A673 (cell line): ENCODE data around the gene WDFY4. TPM values are rescaled to one million over a fixed set of nuclear protein-coding genes. Genes with fewer than 3 reads are reported as not detected.

Experiments
- BruUV-seq: library from RNA; stranded (reverse); fragments of 400-500 nt; replicated peaks from 2 replicates; lab custom pipeline; 2021; lab: Mats Ljungman, UMichigan
- CTCF ChIA-PET: fragments of 300-600 bp; sonication (Branson Sonifier 250); formaldehyde crosslinking; loops from one replicate; lab custom pipeline; 2022; ENCODE audit warnings: antibody characterized with exemption; lab: Charles Lee
- POLR2A ChIA-PET: fragments of 300-600 bp; sonication (Branson Sonifier 250); formaldehyde crosslinking; loops from one replicate; lab custom pipeline; 2022; ENCODE audit warnings: antibody characterized with exemption; ENCODE audit not compliant: low non-redundant PET; lab: Charles Lee
- DNase-seq: peaks from one replicate; pipeline ENCODE4 v3.0.0-alpha.2; 2015; ENCODE audit warnings: low spot score
- H3K27ac ChIP-seq: fragments of 200-600 bp; sonication (generic); 2 replicates; pipeline ENCODE4 v1.5.1; 2016; ENCODE audit warnings: mixed run types, low read depth, mild to moderate bottlenecking, mixed read lengths, antibody characterized with exemption, low read length; ENCODE audit not compliant: poor library complexity, severe bottlenecking
- H3K27me3 ChIP-seq: fragments of 200-600 bp; sonication (generic); replicated peaks from 2 replicates; pipeline ENCODE4 v1.6.1; 2017; ENCODE audit warnings: mixed run types, low read depth, mild to moderate bottlenecking, mixed read lengths, antibody characterized with exemption, low read length; ENCODE audit not compliant: insufficient read depth, poor library complexity
- H3K36me3 ChIP-seq: fragments of 200-600 bp; sonication (generic); 2 replicates; pipeline ENCODE4 v1.6.1; 2016; ENCODE audit warnings: mixed run types, mild to moderate bottlenecking, mixed read lengths, antibody characterized with exemption, low read length; ENCODE audit not compliant: insufficient read depth, poor library complexity, severe bottlenecking
- H3K4me1 ChIP-seq: fragments of 200-600 bp; sonication (generic); 2 replicates; pipeline ENCODE4 v1.6.1; 2017; ENCODE audit warnings: mixed run types, mild to moderate bottlenecking, mixed read lengths, antibody characterized with exemption, low read length; ENCODE audit not compliant: insufficient read depth, poor library complexity, severe bottlenecking
- H3K4me3 ChIP-seq: fragments of 200-600 bp; sonication (generic); 2 replicates; pipeline ENCODE4 v1.5.1; 2016; ENCODE audit warnings: low read depth, mixed run types, mild to moderate bottlenecking, mixed read lengths, low read length; ENCODE audit not compliant: poor library complexity, severe bottlenecking
- H3K9me3 ChIP-seq: fragments of 200-600 bp; sonication (generic); 2 replicates; pipeline ENCODE4 v1.6.1; 2016; ENCODE audit warnings: mixed run types, low read depth, mild to moderate bottlenecking, mixed read lengths, antibody characterized with exemption, low read length; ENCODE audit not compliant: poor library complexity, severe bottlenecking
- EZH2 ChIP-seq: fragments of 200-600 bp; sonication (generic); IDR thresholded peaks from 2 replicates; pipeline ENCODE4 v1.6.1; 2017; ENCODE audit warnings: borderline replicate concordance, low read depth, mild to moderate bottlenecking, mixed read lengths, antibody characterized with exemption, low read length; ENCODE audit not compliant: poor library complexity, severe bottlenecking
- intact Hi-C: fragments of 100-400 bp; cut with micrococcal nuclease; formaldehyde crosslinking; loops from one replicate; pipeline ENCODE4 v1.10.0; 2022; ENCODE audit not compliant: unreplicated experiment
- total RNA-seq: library from RNA; stranded (reverse); gene quantifications from 2 replicates; pipeline ENCODE4 v1.2.3, GENCODE V29; 2021
- TF ChIP-seq, protein P1 (sequence below): fragments of 300-800, 200-600 bp; sonication (generic); conservative IDR thresholded peaks from 2 replicates; pipeline ENCODE4 v1.5.1; 2017; ENCODE audit warnings: low read depth, mild to moderate bottlenecking, antibody characterized with exemption, low read length, moderate library complexity, mixed read lengths

The WDFY4 gene
- total RNA-seq, 1 experiment from 2014 or later, result not detected

DNA sequence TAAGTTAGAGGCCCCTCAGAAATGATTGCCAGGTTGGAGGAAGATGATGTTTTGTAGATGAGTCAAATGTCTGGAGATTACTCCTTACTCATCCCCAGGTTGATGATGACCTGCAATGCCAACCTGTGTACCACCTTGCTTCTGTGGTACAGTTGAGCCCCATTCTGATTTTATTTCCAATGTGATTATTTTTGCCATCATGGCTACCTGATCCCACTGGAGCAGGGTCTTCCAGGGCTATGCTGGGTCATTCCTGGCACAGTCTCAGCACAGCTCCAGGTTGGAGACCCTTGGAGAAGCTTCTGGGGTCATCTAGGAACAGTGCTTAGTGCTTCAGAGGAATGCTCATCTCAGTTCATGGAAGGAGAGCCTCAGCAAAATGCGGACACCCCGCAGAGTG, 220.6 kb downstream of the WDFY4 start:
- no peaks in the 10 kb centered on the region for H3K9me3 ChIP-seq
- no peak overlapping the region for H3K4me3 ChIP-seq
- no peaks in the 10 kb centered on the region for H3K36me3 ChIP-seq
- no peak overlapping the region for H3K27ac ChIP-seq
- CTCF ChIA-PET, result no interaction called here
- BruUV-seq, result no TSS peak
- no peak for DNase-seq
- intact Hi-C loops, result no loop called here
- TF ChIP-seq, protein P1, sequence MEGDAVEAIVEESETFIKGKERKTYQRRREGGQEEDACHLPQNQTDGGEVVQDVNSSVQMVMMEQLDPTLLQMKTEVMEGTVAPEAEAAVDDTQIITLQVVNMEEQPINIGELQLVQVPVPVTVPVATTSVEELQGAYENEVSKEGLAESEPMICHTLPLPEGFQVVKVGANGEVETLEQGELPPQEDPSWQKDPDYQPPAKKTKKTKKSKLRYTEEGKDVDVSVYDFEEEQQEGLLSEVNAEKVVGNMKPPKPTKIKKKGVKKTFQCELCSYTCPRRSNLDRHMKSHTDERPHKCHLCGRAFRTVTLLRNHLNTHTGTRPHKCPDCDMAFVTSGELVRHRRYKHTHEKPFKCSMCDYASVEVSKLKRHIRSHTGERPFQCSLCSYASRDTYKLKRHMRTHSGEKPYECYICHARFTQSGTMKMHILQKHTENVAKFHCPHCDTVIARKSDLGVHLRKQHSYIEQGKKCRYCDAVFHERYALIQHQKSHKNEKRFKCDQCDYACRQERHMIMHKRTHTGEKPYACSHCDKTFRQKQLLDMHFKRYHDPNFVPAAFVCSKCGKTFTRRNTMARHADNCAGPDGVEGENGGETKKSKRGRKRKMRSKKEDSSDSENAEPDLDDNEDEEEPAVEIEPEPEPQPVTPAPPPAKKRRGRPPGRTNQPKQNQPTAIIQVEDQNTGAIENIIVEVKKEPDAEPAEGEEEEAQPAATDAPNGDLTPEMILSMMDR, result no peak
- no peak for TF ChIP-seq EZH2
- POLR2A ChIA-PET, result no interaction called here
- no peaks in the 10 kb centered on the region for H3K4me1 ChIP-seq
- peaks cover 5% of the 10 kb centered on the region for H3K27me3 ChIP-seq

DNA sequence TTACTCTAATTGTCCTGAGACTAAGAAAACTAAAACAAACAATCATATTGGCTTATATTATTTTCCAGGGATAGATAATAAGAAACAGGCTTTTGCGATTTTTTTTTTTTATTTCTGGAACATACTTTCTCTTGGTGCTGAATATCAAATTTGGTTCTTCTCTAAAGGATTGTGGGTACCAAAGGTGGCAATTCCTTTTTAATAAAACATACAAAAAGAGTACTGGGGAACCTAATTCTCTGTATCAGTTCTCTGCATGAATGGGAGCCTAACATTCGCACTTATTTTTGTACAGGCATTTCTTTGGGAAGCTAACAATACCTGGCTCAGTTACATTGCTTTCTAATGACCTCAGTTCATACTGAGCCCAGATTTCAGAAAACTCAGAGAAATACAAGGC, 222.2 kb downstream of the WDFY4 start:
- ChIA-PET POLR2A (no interaction called here), CTCF (no interaction called here)
- BruUV-seq, result no TSS peak
- TF ChIP-seq, protein P1, result no peak
- no peak for TF ChIP-seq EZH2
- H3K27me3 ChIP-seq, result peaks cover 5% of the 10 kb centered on the region
- H3K27ac ChIP-seq, result no peak overlapping the region
- DNase-seq, result no peak
- no peaks in the 10 kb centered on the region for H3K9me3 ChIP-seq
- intact Hi-C loops, result no loop called here
- no peaks in the 10 kb centered on the region for H3K4me1 ChIP-seq
- no peak overlapping the region for H3K4me3 ChIP-seq
- no peaks in the 10 kb centered on the region for H3K36me3 ChIP-seq

GRCh38 chr10:48907730-48908129, 223.1 kb downstream of the WDFY4 start:
- Histone ChIP-seq H3K4me3 (no peak overlapping the region), H3K9me3 (no peaks in the 10 kb centered on the region), H3K27ac (no peak overlapping the region), H3K27me3 (peaks cover 5% of the 10 kb centered on the region), H3K4me1 (no peaks in the 10 kb centered on the region), H3K36me3 (no peaks in the 10 kb centered on the region)
- intact Hi-C loops, result no loop called here
- BruUV-seq, result no TSS peak
- DNase-seq, result no peak
- POLR2A ChIA-PET, result no interaction called here
- TF ChIP-seq, protein P1, result no peak
- TF ChIP-seq EZH2, result no peak
- CTCF ChIA-PET, result no interaction called here
